GM12878 (cell line): ENCODE data around the gene GPC2. TPM values are rescaled to one million over a fixed set of nuclear protein-coding genes. Genes with fewer than 3 reads are reported as not detected.

Source experiments
- CHD1 ChIP-seq: IDR thresholded peaks from 2 replicates; pipeline ENCODE4 v1.6.1; 2012; ENCODE audit warnings: low read depth, low read length, improper control_type of control experiment
- CHD2 ChIP-seq: IDR thresholded peaks from 2 replicates; pipeline ENCODE4 v1.6.1; 2011; ENCODE audit warnings: low read depth, low read length, improper control_type of control experiment, borderline replicate concordance
- CHD4 ChIP-seq: fragments of 200-600 bp; sonication (generic); IDR thresholded peaks from 2 replicates; pipeline ENCODE4 v1.6.1; 2016; ENCODE audit warnings: mild to moderate bottlenecking
- CTCF ChIP-seq, 3 experiments: IDR thresholded peaks in 2 of 3; conservative IDR thresholded peaks in 1 of 3; 2 replicates each; pipeline ENCODE4 v1.5.1; 2011; ENCODE audit warnings: low read depth in 3 of 3, low read length in 3 of 3, mild to moderate bottlenecking in 3 of 3, control low read depth in 2 of 3, moderate library complexity in 2 of 3, inconsistent platforms in 1 of 3, mixed read lengths in 1 of 3; ENCODE audit not compliant: control insufficient read depth in 2 of 3, insufficient read depth in 1 of 3; ENCODE audit errors: extremely low read depth in 1 of 3
- ELK1 ChIP-seq: IDR thresholded peaks from 2 replicates; pipeline ENCODE4 v1.6.1; 2012; ENCODE audit warnings: low read depth, low read length, improper control_type of control experiment
- FOS ChIP-seq: IDR thresholded peaks from 3 replicates; pipeline ENCODE4 v1.6.1; 2011; ENCODE audit warnings: borderline replicate concordance; ENCODE audit not compliant: insufficient read length; ENCODE audit errors: extremely low read depth
- FOXK2 ChIP-seq: fragments of 450-650 bp; IDR thresholded peaks from 2 replicates; pipeline ENCODE4 v1.6.1; 2017; ENCODE audit warnings: mild to moderate bottlenecking, moderate library complexity
- MTA3 ChIP-seq: IDR thresholded peaks from 2 replicates; pipeline ENCODE4 v1.6.1; 2012; ENCODE audit warnings: low read length, inconsistent platforms, borderline replicate concordance
- MYC ChIP-seq: IDR thresholded peaks from 2 replicates; pipeline ENCODE4 v1.6.1; 2011; ENCODE audit warnings: mild to moderate bottlenecking, low read length, moderate library complexity, inconsistent platforms; ENCODE audit not compliant: insufficient read depth, insufficient replicate concordance, insufficient read length, severe bottlenecking
- PAX8 ChIP-seq: fragments of 450-650 bp; IDR thresholded peaks from 2 replicates; pipeline ENCODE4 v1.6.1; 2017; ENCODE audit warnings: mild to moderate bottlenecking, moderate library complexity
- SIN3A ChIP-seq: IDR thresholded peaks from 2 replicates; pipeline ENCODE4 v1.6.1; 2012; ENCODE audit warnings: low read depth, low read length, improper control_type of control experiment
- SIX5 ChIP-seq: IDR thresholded peaks from 2 replicates; pipeline ENCODE4 v1.6.1; 2011; ENCODE audit warnings: mild to moderate bottlenecking, low read depth, low read length, moderate library complexity; ENCODE audit not compliant: severe bottlenecking
- SMC3 ChIP-seq: IDR thresholded peaks from 2 replicates; pipeline ENCODE4 v1.6.1; 2011; ENCODE audit warnings: low read length, improper control_type of control experiment, borderline replicate concordance
- TCF12 ChIP-seq: IDR thresholded peaks from 2 replicates; pipeline ENCODE4 v1.6.1; 2011; ENCODE audit warnings: low read depth, mild to moderate bottlenecking, low read length
- ZBTB33 ChIP-seq: fragments of 450-650 bp; IDR thresholded peaks from 2 replicates; pipeline ENCODE4 v1.6.1; 2017; ENCODE audit warnings: mild to moderate bottlenecking
- ZBTB4 ChIP-seq: fragments of 450-650 bp; formaldehyde crosslinking; IDR thresholded peaks from 2 replicates; pipeline ENCODE4 v1.4.0; 2022; ENCODE audit warnings: mild to moderate bottlenecking, moderate library complexity
- ZNF217 ChIP-seq: fragments of 450-650 bp; IDR thresholded peaks from 2 replicates; pipeline ENCODE4 v1.6.1; 2017; ENCODE audit warnings: antibody characterized with exemption, mild to moderate bottlenecking
- ZNF384 ChIP-seq: IDR thresholded peaks from 2 replicates; pipeline ENCODE4 v1.6.1; 2012; ENCODE audit warnings: low read depth, mild to moderate bottlenecking, low read length, improper control_type of control experiment, borderline replicate concordance
- polyA plus RNA-seq, 11 experiments: library from polyadenylated mRNA; depleted of rRNA in 4 of 11; unstranded in 6 of 11; stranded (reverse) in 5 of 11; fragments of >200 nt; fragmentation: Nextera tagmentation in 4 of 11; fragmentation: Illumina TruSeq in 1 of 11; extraction: Ambion mirVana in 4 of 11; extraction: Trizol in 1 of 11; gene quantifications; 1 replicate in 1 of 11; 2 replicates in 10 of 11; pipeline versions ENCODE4 v1.2.1 to v1.2.3, GENCODE V29; 2011 to 2016; ENCODE audit warnings: inconsistent platforms in 2 of 11, missing spikeins in 2 of 11, low read depth in 1 of 11
- total RNA-seq, 4 experiments: library from RNA; depleted of rRNA in 3 of 4; stranded (reverse); fragments of >200 nt in 3 of 4; fragmentation: Illumina TruSeq in 1 of 4; extraction: Trizol in 1 of 4; gene quantifications; 2 replicates each; pipeline versions ENCODE4 v1.2.1 to v1.2.3, GENCODE V29; 2013 to 2021

GPC2 gene
- total and polyA plus RNA-seq, 10 of the 15 experiments (the other 5 are each of a cell fraction or from before 2014, with no cell fraction given), result 0.19 to 6.3 (median 0.77) TPM

- peak; percentile 34 for TF ChIP-seq ELK1
- no peak for TF ChIP-seq PAX8
- no peak for TF ChIP-seq ZBTB33
- no peak for TF ChIP-seq SMC3
- peak; percentile 18 for TF ChIP-seq SIX5
- no peak for TF ChIP-seq ZBTB4 (CRISPR knock-in tag)
- TF ChIP-seq FOXK2, result no peak
- no peak for TF ChIP-seq ZNF217
- peak; percentile 56; the same call in 1 of the 2 replicates for TF ChIP-seq CHD2
- TF ChIP-seq TCF12, result 0 out of 2 replicates have a peak, but pooled peaks have one; percentile 24
- no peak for TF ChIP-seq MYC
- no peak for TF ChIP-seq SIN3A
- TF ChIP-seq MTA3, result no peak
- TF ChIP-seq FOS, result no peak
- TF ChIP-seq CHD1, result no peak
- no peak for TF ChIP-seq CHD4
- no peak for TF ChIP-seq CTCF (IDR thresholded peaks at IDR 0.05 in 2 of 3, conservative IDR thresholded peaks at IDR 0.05 in 1 of 3; ENCODE audit: control insufficient read depth in 2 of 3, extremely low read depth in 1 of 3, insufficient read depth in 1 of 3, low read depth in 3 of 3, low read length in 3 of 3)
- no peak; the same call in 1 of the 2 replicates for TF ChIP-seq ZNF384
Measured at GRCh38 chr7:100158229-100159098, 18.7 kb downstream of the GPC2 start, which contains the start of gene TRAPPC14 (continued).
